H54 (cell line): ENCODE data around the gene MAPT.

Experiments
- DNase-seq: peaks from one replicate; pipeline ENCODE4 v3.0.0; 2011; ENCODE audit warnings: low spot score, mixed read lengths; ENCODE audit not compliant: insufficient read length
- FAIRE-seq: peaks from 3 replicates; lab custom pipeline; 2011; peaks lifted over from hg19 to GRCh38; lab: Jason Lieb, UNC
- POLR2A ChIP-seq: IDR thresholded peaks from 2 replicates; pipeline ENCODE4 v1.6.1; 2011; ENCODE audit warnings: low read depth, mild to moderate bottlenecking, low read length

The MAPT gene

GRCh38 chr17:45894022-45894784 lies at the start of gene MAPT:
Gene MAPT (plus strand): TSS chr17:45894554. CDS start chr17:45962338, 67,784 bp downstream.
- peak; percentile 58 for FAIRE-seq
- peak; percentile 90 for TF ChIP-seq POLR2A
- DNase-seq: peak; percentile 98

- DNase-seq: no peak
These were observed 49.5 kb upstream of the MAPT start, which contains the start of gene SPPL2C for GRCh38 chr17:45844695-45845375. Gene SPPL2C (plus strand): TSS chr17:45844881. CDS start chr17:45844907, 26 bp downstream.

GRCh38 chr17:45845376-45846185 lies 48.8 kb upstream of the MAPT start:
- FAIRE-seq: no peak
- no peak for DNase-seq
- no peak for TF ChIP-seq POLR2A

More at GRCh38 chr17:45844695-45845375, 49.5 kb upstream of the MAPT start, which contains the start of gene SPPL2C:
- TF ChIP-seq POLR2A: no peak
- FAIRE-seq: no peak

GRCh38 chr17:45846223-45846622 lies 48.1 kb upstream of the MAPT start:
- no peak for FAIRE-seq
- no peak for TF ChIP-seq POLR2A
- DNase-seq: no peak

GRCh38 chr17:45846646-45847045 lies 47.7 kb upstream of the MAPT start:
- FAIRE-seq (no peak), DNase-seq (no peak)
- TF ChIP-seq POLR2A: no peak

- TF ChIP-seq POLR2A: no peak
- FAIRE-seq: no peak
These were observed 47.3 kb upstream of the MAPT start for GRCh38 chr17:45847101-45847500.

GRCh38 chr17:45847747-45848146 lies 46.6 kb upstream of the MAPT start:
- FAIRE-seq: no peak
- DNase-seq: no peak
- no peak for TF ChIP-seq POLR2A

More at GRCh38 chr17:45847101-45847500, 47.3 kb upstream of the MAPT start:
- DNase-seq: no peak

- no peak for TF ChIP-seq POLR2A
- FAIRE-seq (no peak), DNase-seq (no peak)
These were observed 45.9 kb upstream of the MAPT start for GRCh38 chr17:45848405-45848804.

GRCh38 chr17:45848868-45849535 lies 45.4 kb upstream of the MAPT start:
- FAIRE-seq (no peak), DNase-seq (no peak)
- TF ChIP-seq POLR2A: no peak

GRCh38 chr17:45849536-45849990 lies 44.8 kb upstream of the MAPT start:
- FAIRE-seq (no peak), DNase-seq (no peak)
- TF ChIP-seq POLR2A: no peak

GRCh38 chr17:45850011-45850410 lies 44.3 kb upstream of the MAPT start:
- FAIRE-seq (no peak), DNase-seq (no peak)
- no peak for TF ChIP-seq POLR2A

GRCh38 chr17:45850468-45850867 lies 43.9 kb upstream of the MAPT start:
- DNase-seq: no peak
- TF ChIP-seq POLR2A: no peak
- FAIRE-seq: no peak

- no peak for DNase-seq
- FAIRE-seq: no peak
- no peak for TF ChIP-seq POLR2A
These were observed 43.3 kb upstream of the MAPT start for GRCh38 chr17:45851022-45851421.

- no peak for DNase-seq
- TF ChIP-seq POLR2A: no peak
- no peak for FAIRE-seq
These were observed 42.9 kb upstream of the MAPT start for GRCh38 chr17:45851464-45851863.
